Calu3 (cell line): ENCODE results near the gene TMEM63B. TPM values are rescaled to one million over a fixed set of nuclear protein-coding genes. Genes with fewer than 3 reads are reported as not detected.

Experiments used
- Bru-seq: library from RNA; stranded (reverse); fragments of 400-500 nt; gene quantifications from one replicate; lab custom pipeline; 2021; lab: Mats Ljungman, UMichigan
- BruChase-seq, 2 experiments: library from RNA; stranded (reverse); fragments of 400-500 nt; gene quantifications; one replicate each; lab custom pipeline; 2021; lab: Mats Ljungman, UMichigan
- BruUV-seq: library from RNA; stranded (reverse); fragments of 400-500 nt; replicated peaks from 2 replicates; lab custom pipeline; 2021; lab: Mats Ljungman, UMichigan
- CTCF ChIA-PET: fragments of 300-600 bp; sonication (Branson Sonifier 250); formaldehyde crosslinking; loops from one replicate; lab custom pipeline; 2022; ENCODE audit warnings: antibody characterized with exemption; lab: Charles Lee
- DNase-seq: peaks from one replicate; pipeline ENCODE4 v3.0.0; 2022
- H3K27ac Mint-ChIP-seq: one replicate; pipeline ENCODE4 v1.8.0; 2022; ENCODE audit warnings: mixed read lengths; ENCODE audit not compliant: unreplicated experiment
- H3K27me3 Mint-ChIP-seq: one replicate; pipeline ENCODE4 v1.8.0; 2022; ENCODE audit warnings: mixed read lengths; ENCODE audit not compliant: unreplicated experiment
- H3K36me3 Mint-ChIP-seq: one replicate; pipeline ENCODE4 v1.8.0; 2022; ENCODE audit warnings: mild to moderate bottlenecking, moderate library complexity, mixed read lengths; ENCODE audit not compliant: insufficient read depth, unreplicated experiment
- H3K4me1 Mint-ChIP-seq: one replicate; pipeline ENCODE4 v1.8.0; 2022; ENCODE audit warnings: mild to moderate bottlenecking, low read depth, mixed read lengths; ENCODE audit not compliant: unreplicated experiment
- H3K4me3 Mint-ChIP-seq: one replicate; pipeline ENCODE4 v1.8.0; 2022; ENCODE audit warnings: mild to moderate bottlenecking, low read depth, moderate library complexity, mixed read lengths; ENCODE audit not compliant: unreplicated experiment
- H3K9me3 Mint-ChIP-seq: one replicate; pipeline ENCODE4 v1.8.0; 2022; ENCODE audit warnings: low read depth, mixed read lengths; ENCODE audit not compliant: unreplicated experiment
- intact Hi-C: fragments of 100-400 bp; cut with micrococcal nuclease; formaldehyde crosslinking; loops from one replicate; pipeline ENCODE4 v1.10.0; 2022; ENCODE audit not compliant: unreplicated experiment
- long read RNA-seq: library from polyadenylated mRNA; stranded (forward); transcript quantifications from one replicate; pipeline ENCODE4 v2.0.0, GENCODE V29; 2022
- total RNA-seq: library from RNA; stranded (reverse); gene quantifications from 2 replicates; pipeline ENCODE4 v1.2.3, GENCODE V29; 2022
- TF ChIP-seq, protein P1 (sequence below): fragments of 200-600 bp; IDR thresholded peaks from one replicate; pipeline ENCODE4 v1.8.0; 2022; ENCODE audit warnings: antibody characterized with exemption; ENCODE audit not compliant: unreplicated experiment

Gene TMEM63B
- total RNA-seq = 84.2 and 86.8 TPM in 2 replicates
- Bru-seq, nascent RNA = percentile 68 among the genes with signal in this experiment
- BruChase-seq, experiment 1, labeled RNA remaining after a 6-hour chase = percentile 84 among the genes with signal in this experiment
- percentile 83 among the genes with signal in this experiment for BruChase-seq, experiment 2, labeled RNA remaining after a 2-hour chase
- long read RNA-seq, transcript TMEM63B-202 (24 exons, 3,198 nt) = major isoform, 5 of 29 reads
- long read RNA-seq, partial matches to known transcripts = 15 of 29 reads
- long read RNA-seq, other reads (novel, unspliced or antisense) = 9 of 29 reads

GRCh38 chr6:44127186-44128019, at the start of gene TMEM63B, which contains the start of gene MRPL14:
TMEM63B (plus strand) TSS chr6:44127554; CDS start chr6:44134585, 7,031 bp downstream.
MRPL14 (minus strand) TSS chr6:44127452; CDS start chr6:44116611, 10,841 bp downstream.
- TF ChIP-seq, protein P1, sequence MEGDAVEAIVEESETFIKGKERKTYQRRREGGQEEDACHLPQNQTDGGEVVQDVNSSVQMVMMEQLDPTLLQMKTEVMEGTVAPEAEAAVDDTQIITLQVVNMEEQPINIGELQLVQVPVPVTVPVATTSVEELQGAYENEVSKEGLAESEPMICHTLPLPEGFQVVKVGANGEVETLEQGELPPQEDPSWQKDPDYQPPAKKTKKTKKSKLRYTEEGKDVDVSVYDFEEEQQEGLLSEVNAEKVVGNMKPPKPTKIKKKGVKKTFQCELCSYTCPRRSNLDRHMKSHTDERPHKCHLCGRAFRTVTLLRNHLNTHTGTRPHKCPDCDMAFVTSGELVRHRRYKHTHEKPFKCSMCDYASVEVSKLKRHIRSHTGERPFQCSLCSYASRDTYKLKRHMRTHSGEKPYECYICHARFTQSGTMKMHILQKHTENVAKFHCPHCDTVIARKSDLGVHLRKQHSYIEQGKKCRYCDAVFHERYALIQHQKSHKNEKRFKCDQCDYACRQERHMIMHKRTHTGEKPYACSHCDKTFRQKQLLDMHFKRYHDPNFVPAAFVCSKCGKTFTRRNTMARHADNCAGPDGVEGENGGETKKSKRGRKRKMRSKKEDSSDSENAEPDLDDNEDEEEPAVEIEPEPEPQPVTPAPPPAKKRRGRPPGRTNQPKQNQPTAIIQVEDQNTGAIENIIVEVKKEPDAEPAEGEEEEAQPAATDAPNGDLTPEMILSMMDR = no peak
- Mint-ChIP-seq H3K27ac (peak within 1 kb of the TSS; percentile 95), H3K27me3 (no peaks in the 10 kb centered on the region), H3K9me3 (no peaks in the 10 kb centered on the region), H3K4me1 (peaks cover 66% of the 10 kb centered on the region), H3K36me3 (peaks cover 55% of the 10 kb centered on the region), H3K4me3 (peak within 1 kb of the TSS; percentile 96)
- no TSS peak for BruUV-seq
- DNase-seq = peak; percentile 96
- CTCF ChIA-PET = interaction anchor here (0.5 to 1.2 kb wide), 9 partner anchors 10 to 711 kb away, joined by 3 to 7 read pairs (median 4); no protein-coding TSS in a partner anchor
- intact Hi-C loops = no loop called here

GRCh38 chr6:44078219-44078826, 49.0 kb upstream of the TMEM63B start:
- TF ChIP-seq, protein P1 = no peak
- no TSS peak for BruUV-seq
- Mint-ChIP-seq H3K9me3 (no peaks in the 10 kb centered on the region), H3K4me1 (peaks cover 55% of the 10 kb centered on the region), H3K27me3 (no peaks in the 10 kb centered on the region), H3K36me3 (peaks cover 39% of the 10 kb centered on the region), H3K4me3 (no peak overlapping the region), H3K27ac (peak overlapping the region; percentile 87)
- CTCF ChIA-PET = interaction anchor here (0.5 to 2.8 kb wide), 38 partner anchors 10 to 470 kb away, joined by 3 to 47 read pairs (median 4); partner anchors contain the start of genes GTPBP2, MRPS18A and VEGFA
- intact Hi-C loops = no loop called here
- no peak for DNase-seq

- DNase-seq = peak; percentile 93
- no TSS peak for BruUV-seq
- no peaks in the 10 kb centered on the region for H3K27me3 Mint-ChIP-seq
- CTCF ChIA-PET = interaction anchor here (0.5 to 2.8 kb wide), 43 partner anchors 10 to 471 kb away, joined by 3 to 47 read pairs (median 4); partner anchors contain the start of genes GTPBP2, MRPS18A and VEGFA
- peaks cover 34% of the 10 kb centered on the region for H3K36me3 Mint-ChIP-seq
- peaks cover 52% of the 10 kb centered on the region for H3K4me1 Mint-ChIP-seq
- H3K4me3 Mint-ChIP-seq = no peak overlapping the region
- intact Hi-C loops = loop anchor here (1.0 kb wide), 4 partner anchors 310 to 471 kb away; no protein-coding TSS in a partner anchor
- TF ChIP-seq, protein P1 = peak; percentile 99
- no peaks in the 10 kb centered on the region for H3K9me3 Mint-ChIP-seq
- peak overlapping the region; percentile 87 for H3K27ac Mint-ChIP-seq
Measured at GRCh38 chr6:44078827-44079671, 48.3 kb upstream of the TMEM63B start.
